Measurements from ENCODE around the gene NTPCR.

The NTPCR gene

DNA sequence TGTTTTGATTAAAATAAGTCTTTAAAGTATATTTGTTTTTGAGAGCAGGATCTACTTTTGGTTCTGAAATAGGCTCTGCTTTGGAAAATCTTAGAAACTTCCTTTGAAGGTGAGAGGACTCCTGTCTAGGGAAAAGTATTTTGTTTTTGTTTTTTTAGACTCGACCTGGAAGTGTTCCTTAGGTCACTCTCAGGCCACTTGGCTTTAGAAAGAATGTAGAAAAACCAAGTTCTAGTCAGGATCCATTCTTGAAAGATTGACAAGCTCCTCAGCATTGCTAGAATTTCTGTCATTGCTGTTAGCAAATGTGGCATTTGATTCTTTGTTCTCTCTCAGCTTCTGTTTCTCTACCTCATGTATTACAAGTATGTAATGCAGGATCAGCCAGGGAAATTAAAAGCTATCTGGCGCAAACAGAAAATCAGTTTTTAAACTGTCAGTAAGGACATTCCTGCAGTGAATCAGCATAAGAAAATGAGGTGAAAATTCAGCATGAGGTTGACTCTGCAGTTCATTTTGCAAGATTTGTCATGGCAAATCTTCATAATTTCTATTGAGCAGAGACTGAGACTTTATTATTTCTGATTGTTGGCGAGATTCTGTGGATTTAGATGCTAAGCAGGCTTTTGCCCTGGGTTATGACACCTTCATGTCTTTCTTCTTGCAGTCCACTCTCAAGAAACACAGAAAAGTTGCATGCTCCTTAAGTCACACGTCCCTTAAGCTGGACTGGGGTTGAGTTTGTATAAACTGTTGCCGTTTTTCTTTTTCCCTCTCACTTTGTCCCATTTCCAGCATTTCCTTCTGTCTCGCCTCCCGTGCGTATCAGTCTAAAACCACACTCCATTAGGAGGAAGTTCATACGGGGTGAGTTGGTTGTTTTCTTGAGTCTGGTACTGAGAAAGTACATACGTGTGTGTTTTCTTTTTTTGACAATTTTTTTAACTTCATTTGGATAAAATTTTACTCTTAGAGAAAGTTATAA, 12.6 kb downstream of the NTPCR start:
- DNase-seq (ENCODE audit: low read depth in 2 of 2): no peak

DNA sequence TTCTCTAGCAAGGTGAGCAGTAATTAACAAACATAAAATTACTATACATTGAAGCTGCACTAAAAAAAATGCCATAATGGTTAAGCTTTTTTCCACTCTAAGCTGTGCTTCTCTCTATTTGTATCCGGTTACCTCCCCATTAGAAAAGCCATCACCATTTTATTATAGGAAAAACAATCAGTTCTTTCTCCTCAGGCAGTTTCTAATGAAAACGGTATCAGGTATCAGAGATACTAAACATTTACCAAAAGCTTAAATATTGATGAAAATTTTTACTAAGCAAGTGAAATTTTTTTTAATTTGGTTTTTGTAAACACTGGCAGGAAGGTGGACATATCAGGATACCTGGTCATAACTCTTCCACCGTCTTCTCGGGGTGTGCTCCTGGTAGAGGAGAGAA, 14.2 kb downstream of the NTPCR start:
- DNase-seq (ENCODE audit: low read depth in 2 of 2): no peak

DNA sequence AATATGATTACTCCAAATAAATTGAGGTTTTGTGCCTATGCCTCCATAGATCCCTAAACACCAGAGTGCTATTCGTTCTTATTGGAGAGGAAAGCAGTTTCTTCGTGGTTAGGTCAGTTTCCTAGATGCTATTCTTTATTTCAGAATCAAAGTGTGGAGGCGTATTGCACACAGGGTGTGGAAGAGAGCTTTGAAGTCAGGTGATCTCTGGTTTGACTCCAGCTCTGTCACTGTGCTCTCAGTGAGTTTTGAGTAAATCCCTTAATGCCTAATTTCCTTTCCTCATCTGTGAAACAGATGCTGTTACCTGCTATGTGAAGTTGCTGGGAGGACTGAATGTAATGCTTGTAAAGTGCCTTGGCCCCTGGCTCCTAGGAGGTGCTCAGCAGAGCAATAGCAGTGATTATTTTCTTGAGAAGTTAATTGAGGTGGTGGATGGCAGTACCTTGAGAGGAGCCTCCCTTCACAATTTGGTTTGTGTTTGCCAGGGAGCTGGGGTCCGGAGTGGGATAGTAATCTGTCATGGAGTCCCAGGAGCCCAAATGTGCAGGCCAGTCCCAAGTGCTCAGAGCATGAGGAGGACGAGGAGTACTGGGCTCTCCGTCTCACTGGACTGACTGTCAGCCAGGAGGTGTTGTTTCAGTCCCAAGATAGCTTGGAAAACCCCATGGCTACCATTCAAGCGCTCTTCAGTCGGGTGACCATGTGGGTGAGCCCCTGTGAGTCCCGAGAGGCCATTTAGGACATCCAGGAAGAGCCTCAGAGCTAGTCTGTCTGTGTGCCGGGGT, 14.9 kb downstream of the NTPCR start:
- no peak for DNase-seq (ENCODE audit: low read depth in 2 of 2)

- no peak for DNase-seq (ENCODE audit: low read depth in 2 of 2)
These were observed 15.5 kb downstream of the NTPCR start for GRCh38 chr1:232965912-232966217.

DNA sequence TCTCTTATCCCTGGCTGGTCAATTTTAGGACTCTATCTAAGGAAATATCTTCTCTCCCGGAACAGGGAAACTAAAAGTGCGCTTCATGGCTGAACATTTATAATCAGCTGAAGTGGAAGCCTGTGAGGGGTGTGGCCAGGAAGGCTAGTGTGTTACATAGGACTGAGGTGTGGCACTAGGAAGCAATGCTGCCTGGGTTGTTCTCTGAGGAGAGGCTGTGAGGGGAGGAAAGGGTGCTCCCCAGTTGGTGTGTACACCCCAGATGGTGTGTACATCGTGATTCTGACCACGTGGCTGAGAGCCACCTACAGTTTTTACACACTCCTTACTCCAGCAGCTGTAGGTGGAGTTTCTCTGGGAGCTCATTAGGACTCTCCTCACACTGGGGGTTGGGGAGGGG, 16.3 kb downstream of the NTPCR start:
- DNase-seq (ENCODE audit: low read depth in 2 of 2): no peak

DNA sequence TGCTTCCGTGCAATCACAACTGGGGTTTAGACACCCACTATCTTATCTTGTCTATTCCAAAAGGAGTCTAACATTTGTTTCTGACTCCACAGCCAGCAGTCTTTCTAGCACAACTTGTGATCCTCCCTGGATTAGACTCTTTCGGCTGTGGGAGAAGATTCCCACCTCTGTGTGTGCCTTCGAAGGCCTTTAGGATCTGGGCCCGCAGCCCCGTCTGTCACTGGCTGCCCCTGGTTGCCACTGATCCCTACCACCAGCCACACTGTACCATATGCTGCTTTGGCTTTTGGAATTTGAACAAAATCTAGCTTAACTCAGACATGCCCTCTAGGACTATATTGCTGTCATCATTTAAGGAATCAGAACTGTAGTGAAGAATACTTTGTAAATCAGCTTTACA, 18.0 kb downstream of the NTPCR start:
- no peak for DNase-seq (ENCODE audit: low read depth in 2 of 2)

- no peak for DNase-seq (ENCODE audit: low read depth in 2 of 2)
These were observed 18.6 kb downstream of the NTPCR start for GRCh38 chr1:232968965-232969364.

DNA sequence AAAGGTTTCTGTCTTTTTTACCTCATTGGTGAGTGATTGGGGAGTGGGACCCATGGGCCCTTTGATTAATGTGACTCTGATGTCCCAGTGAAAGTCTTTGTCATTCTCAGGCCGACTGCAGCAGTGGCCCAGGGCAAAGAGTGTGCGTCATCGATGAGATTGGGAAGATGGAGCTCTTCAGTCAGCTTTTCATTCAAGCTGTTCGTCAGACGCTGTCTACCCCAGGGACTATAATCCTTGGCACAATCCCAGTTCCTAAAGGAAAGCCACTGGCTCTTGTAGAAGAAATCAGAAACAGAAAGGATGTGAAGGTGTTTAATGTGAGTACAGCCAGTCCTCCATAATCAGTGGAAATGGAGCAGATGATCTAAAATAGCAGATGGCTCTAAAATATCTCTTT, 19.4 kb downstream of the NTPCR start:
- DNase-seq (ENCODE audit: low read depth in 2 of 2): no peak

DNA sequence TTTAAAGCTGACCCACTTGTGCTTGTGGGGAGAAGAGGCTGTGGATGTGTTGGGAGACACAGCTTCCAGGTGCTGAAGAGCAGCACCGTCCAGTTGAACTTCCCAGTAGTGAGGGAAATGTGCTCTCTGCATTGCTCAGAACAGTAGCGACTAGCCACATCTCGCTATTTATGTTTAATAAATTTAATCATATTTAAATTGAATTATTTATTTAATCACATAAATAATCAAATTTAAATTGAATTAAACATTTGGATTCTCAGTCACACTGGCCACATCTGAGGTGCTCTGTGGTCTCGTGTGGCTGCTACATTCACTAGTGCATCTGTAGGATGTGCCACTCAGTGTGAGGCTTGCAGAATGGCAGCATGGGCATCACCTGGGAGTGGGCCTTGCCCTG, 20.1 kb downstream of the NTPCR start:
- no peak for DNase-seq (ENCODE audit: low read depth in 2 of 2)

GRCh38 chr1:232973652-232974611, 23.5 kb downstream of the NTPCR start:
- no peak for DNase-seq (ENCODE audit: low read depth in 2 of 2)

DNA sequence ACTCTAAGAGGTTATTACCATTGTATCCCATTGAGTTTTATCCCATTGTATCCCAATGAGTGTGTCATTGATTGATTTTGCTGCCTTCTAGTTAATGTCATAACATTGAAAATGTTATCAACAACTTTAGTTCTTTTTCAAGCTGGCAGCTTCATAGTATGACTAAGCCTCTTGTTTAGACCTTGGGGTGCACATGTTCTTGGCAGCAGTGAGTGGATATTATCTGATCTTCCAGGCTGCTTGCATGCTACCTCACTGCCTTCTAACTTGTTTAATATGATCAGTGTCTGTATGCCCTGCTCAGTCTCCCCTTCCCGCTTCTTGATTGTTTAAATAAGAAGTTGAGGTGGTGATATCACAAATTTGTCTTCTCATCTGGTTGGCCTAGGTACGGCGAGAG, 24.6 kb downstream of the NTPCR start:
- DNase-seq (ENCODE audit: low read depth in 2 of 2): no peak

GRCh38 chr1:232978091-232978634, 27.8 kb downstream of the NTPCR start:
- DNase-seq (ENCODE audit: low read depth in 2 of 2): no peak

- DNase-seq (ENCODE audit: low read depth in 2 of 2): no peak
These were observed 28.4 kb downstream of the NTPCR start for GRCh38 chr1:232978815-232979214.

DNA sequence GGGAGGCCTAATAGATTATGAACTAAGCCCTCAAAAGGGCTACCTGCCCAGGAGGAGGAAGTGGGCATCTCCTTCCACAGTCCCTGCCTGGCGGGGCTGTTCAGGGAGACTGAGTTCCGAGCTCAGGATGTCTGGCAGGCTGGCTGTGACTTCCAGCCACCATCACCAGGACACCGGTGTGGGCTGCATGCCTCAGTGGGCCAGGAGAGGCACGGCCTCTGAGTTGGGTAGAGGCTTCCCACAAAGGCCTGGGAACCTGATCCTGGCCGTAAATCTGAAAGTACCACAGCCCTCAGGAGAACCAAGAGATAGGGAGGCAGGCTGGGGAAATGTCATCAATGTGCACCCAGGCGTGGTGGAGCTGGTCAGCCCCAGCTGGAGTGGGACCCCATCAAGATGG, 29.1 kb downstream of the NTPCR start:
- DNase-seq (ENCODE audit: low read depth in 2 of 2): no peak

DNA sequence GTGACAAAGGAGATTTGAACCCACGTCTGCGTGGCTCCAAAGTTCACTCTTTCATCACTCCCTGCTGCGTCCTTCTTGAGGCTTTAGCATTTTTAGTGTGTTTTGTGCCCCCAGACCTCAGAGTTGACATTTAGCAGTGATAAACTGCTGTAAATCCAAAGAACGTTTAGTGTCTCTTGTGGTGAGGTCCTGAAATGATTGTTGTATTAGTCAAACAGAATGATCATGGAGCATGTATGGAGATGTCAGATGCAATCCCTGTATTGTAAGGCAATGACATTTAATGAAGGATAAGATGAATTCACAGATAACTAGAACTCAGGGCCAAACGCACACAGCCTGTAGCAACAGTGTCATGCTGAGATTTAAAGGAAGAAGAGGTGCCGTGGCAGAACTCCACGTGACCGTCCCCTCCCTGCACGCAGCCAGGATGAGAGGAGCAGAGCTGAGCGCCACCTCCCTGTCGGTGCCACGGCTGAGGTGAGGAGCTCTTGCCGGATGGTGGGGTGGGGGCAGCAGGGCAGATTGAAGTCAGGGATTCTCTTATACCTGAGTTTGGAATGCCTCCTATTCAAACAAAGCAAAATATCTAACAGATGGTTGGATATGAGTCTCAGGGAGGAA, 30.1 kb downstream of the NTPCR start:
- DNase-seq (ENCODE audit: low read depth in 2 of 2): no peak

DNA sequence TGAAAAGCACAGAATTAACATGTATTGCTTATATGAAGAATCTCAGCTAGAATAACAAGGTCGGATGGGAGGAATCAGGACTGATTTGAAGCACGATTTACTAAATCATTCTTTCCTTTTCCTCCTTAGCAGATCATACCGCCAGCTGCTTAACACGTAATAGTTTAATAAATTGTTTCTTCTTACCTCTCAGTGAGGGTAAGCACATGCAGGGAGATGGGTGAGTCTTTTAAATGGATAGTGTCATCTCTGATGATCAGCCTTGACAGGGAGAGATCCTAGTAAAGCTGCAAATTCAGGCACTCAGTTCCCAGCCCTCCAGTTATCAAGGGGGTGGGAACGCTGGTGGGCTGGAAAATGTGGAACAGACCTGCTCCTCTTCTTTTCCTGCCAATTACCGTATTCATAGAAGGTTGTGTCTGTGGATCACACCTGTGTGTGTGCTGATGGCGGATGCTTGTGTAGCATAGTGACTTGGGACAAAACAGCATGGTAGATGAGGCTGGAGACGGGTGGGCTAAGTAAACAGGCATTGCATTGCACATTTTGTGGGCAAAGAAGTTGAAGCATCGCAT, 30.7 kb downstream of the NTPCR start:
- DNase-seq (ENCODE audit: low read depth in 2 of 2): no peak

DNA sequence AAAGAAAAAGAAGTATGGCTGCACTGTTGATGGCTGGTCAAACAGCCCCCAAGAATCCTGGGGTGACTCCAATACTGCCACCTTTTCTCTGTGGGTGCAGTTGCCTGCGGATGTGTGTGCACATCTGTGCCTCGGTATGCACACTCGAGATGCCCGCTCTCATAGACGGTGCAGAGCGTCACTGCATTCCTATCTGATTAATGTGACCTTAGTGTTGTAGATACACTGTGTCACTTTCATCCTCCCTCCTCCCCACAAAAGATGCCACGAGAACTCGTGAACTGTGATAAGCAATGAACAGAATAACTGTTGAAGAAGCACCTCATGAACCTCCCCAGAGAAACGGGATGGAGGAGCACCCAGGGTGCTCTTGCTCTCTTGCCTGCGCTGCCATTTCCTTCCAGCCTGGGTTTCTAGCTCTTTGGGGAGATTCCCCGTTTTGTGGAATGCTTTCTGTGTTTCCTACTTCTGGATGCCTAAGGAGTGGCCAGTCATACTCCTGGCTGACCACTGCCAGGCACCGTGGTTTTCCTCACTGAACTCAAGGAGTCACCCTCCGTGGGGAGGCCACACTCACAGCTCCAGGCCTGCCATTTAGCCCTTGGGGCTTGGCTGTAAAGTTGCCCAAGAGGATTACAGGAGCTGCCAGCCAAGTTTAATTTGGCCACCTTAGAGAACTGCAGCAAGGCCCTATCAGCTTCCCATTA, 32.0 kb downstream of the NTPCR start:
- no peak for DNase-seq (ENCODE audit: low read depth in 2 of 2)

GRCh38 chr1:232983375-232983774, 33.0 kb downstream of the NTPCR start:
- no peak for DNase-seq (ENCODE audit: low read depth in 2 of 2)

DNA sequence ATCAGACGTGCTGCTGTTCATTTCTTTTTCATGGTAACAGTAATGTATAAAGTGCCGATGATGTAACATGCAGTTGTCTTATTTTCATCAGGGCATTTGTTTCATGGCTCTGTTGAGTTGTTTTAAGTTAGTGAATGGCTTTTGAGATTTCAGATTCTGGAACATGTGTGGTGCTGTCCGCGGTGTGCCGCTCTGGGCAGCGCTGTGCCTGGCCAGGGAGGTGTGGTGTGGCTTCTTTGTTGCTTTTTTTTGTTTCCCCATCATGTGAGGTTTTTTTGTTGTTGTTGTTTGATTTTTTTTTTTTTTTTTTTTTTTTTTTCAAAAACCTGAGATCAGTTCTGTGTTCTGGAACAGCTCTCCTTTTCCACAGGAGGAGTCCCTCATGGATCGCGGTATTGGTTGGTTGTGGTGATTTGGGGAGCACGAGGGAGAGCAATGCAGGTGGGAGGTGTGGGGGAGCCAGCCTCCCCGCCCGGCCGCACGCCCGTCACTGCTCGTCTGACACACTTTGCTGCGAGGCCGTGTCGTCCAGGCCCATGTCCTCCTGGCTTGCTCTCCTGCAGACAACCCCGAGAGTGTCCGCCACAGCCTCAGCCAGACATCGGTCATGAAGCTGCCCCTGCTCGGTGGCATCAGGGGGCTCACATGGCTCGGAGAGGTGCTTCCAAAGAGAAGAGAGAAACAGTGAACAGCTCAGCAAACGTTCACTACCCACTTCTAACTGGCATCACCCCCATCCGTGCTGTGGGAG, 33.6 kb downstream of the NTPCR start:
- no peak for DNase-seq (ENCODE audit: low read depth in 2 of 2)

All from stimulated activated CD8-positive, alpha-beta memory T cell treated with anti-CD3 and anti-CD28 coated beads, Interleukin-7, amount 100 ng/mL, for 4 hours (primary cell).